HS-5 (cell line): ENCODE data around the gene FABP7.
"Not testable (repeated sequence)": the region's sequence is repeated elsewhere in the genome, so short reads cannot be mapped to it uniquely, and the experiment has no call there.

Experiments
- DNase-seq: peaks from one replicate; pipeline ENCODE4 v3.0.0-alpha.2; 2012; ENCODE audit warnings: low read depth

Gene FABP7

DNA sequence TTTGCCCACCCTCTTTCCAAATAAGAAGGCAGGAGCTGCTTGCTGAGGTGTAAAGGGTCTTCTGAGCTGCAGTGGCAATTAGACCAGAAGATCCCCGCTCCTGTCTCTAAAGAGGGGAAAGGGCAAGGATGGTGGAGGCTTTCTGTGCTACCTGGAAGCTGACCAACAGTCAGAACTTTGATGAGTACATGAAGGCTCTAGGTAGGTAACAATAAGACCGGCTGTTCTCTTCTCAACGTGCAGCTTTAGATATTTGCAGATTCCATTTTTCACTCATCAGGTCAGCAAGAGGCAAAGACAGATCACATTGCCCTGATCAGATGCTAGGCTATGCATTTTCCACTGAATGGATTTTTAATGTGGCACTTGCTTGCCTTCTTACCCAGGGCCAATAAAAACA, at the start of gene FABP7:
TSS of gene FABP7 (plus strand) at position 50 of the 400 bp plus-strand sequence. CDS start at position 129, 79 bp downstream.
- DNase-seq, result no peak

DNA sequence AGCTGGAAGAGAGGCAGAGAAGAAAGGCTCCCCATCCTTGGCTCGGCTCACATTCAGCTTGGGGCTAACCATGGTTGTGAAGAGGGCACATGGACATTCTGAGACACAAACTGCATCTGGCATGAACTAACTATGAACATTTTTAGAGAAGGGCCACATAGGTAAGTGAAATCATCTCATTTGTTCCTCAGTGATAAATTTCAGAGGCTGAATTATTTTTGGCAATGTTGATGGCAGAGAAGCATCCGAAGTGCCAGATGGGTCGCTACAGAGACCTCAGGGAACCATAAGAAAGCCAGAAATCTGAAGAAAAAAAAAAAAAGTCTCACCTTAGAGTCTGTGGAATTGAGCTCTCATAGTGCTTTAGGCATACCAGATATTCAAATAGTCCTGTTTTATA, 49.2 kb upstream of the FABP7 start:
- no peak for DNase-seq

DNA sequence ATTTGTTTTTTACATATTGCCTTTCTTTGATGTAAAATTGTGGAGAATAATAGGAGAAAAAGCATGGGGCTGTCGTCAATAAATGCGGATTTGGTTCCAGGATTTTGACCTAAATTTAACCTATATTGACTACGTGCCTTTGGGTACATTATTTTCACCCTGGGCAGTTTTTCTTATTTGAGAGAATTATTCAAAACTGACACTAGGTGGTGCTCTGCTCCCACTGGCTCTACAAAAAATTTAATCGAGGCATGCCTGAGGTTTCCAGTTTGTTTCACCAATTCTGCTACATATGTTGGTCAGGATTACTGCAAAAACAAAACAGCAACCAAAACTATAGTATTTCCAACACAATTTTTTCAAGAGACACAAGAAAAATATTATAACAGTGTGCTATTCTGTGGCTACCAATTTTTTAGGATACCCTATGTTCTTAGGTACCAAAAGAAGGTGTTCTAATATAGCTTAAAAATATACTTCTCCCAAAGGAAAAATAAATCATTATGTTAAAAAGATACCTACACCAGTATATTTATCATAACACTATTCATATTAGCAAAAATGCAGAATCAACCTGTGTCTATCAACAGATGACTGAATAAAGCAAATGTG, 48.6 kb upstream of the FABP7 start:
- no peak for DNase-seq

DNA sequence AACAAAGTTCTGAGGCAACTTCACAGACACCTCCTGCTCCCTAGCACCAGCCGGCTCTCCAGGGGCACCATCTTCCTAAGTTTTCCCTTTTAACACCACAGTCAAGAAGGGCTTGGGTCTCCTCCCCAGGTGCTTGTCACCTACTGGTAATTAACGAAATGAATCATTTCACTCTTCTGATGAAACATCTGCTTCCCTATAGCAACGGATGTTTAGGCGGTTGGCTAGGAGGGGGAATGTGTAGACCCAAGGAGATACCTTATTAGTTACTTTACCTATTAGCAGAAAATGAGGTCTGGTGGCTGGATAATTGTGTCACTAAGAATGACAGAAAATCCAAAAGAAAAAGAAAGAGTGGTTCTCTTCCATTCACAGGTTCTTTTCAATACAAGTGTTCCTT, 46.3 kb upstream of the FABP7 start:
- DNase-seq, result no peak

DNA sequence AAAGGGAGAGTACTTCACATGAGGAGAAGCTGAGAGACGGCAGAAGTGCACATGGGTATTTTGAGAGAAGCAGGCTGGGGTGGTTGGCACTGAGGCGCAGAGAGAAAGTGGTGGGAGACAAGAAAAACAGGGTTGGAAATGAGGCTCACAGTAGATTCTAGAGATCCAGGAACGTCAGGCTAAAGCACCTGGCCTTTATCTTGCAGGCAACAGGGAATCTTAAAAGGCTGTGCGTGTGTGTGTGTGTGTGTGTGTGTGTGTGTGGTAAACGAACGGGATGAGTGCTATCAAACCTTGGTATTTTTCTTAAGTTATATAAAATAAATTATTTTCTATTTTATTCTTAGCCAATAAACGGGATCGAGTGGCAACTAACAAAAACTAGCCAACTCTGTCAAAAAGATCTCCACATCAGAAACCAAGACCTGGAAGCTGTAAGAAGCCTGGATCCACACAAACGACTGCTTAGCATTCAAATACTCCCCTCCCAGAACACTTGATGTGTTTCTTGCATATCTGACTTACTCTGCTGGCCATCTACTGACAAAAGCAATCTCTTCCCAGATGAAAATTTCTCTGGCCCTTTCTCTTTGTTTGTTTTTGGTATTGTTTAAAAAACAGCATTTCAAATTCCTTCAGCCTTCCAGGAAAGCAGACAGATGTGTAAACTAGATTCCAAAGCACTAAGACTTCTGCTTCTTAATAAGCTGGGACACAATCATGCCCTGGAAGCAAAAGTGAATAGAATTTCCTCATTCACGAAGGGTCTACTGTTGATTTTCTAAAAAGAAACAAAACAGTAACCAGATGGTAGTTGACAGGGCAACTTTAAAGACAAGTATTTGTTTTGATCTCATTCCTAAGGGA, 44.8 kb upstream of the FABP7 start:
- no peak for DNase-seq

GRCh38 chr6:122735582-122735981, 43.9 kb upstream of the FABP7 start:
- DNase-seq, result no peak

DNA sequence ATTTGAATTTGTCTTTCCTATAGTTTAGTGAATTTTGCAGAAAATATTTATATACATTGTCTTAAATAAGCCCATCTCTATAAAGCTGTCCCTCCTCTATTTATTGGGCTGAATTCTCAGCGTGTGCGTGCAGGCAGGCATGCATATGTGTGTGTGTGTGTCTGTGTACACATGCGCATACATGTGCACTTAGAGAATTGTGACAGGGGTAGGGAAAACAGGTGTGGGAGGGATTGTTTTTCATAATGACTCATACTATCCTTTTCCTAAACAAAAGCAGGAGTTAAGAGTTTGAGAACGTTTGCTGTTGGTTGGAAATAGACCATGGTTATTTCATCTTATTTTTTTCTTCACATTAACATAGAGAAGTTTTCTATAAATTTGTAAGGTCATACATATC, 43.4 kb upstream of the FABP7 start:
- no peak for DNase-seq

GRCh38 chr6:122736616-122737015, 42.9 kb upstream of the FABP7 start:
- DNase-seq, result no peak

- DNase-seq, result no peak
These were observed 39.4 kb upstream of the FABP7 start for GRCh38 chr6:122740091-122740490.

DNA sequence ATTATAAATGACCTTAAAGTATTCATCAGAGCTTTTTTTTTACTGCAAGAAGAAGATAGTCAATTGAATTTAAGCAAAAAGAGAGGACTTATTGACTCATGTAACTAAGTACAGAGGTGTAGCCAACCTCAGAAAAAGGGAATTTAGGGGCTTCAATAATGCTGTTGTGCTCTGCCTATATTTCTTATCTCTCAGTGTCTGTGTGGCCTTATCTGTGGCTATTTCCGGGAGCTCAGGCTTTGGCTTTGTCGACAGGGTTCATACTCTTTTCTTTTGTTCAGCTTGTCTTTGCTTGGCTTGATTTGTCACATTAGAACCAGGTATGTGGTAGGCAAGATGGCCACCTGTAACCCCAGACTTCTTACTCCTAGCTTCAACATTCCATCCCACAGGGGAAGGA, 38.6 kb upstream of the FABP7 start:
- no peak for DNase-seq

DNA sequence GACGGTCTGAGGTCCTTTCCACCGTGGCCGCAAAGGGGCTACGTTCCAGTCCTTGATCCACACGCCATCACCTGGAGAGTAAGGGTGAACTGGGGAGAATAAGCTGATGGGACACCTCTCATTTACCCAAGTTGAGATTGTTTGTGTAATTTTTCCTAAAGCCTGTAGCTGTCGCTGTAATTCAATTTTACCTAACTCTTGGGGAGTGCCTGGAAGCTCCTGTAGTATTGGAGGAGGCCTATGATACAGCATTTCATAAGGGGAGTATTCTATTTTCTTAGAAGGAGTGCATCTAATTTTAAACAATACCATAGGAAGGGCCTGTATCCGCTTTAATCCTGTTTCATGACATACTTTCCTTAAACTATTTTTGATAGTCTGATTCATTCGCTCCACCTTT, 35.3 kb upstream of the FABP7 start:
- not testable (repeated sequence) for DNase-seq

DNA sequence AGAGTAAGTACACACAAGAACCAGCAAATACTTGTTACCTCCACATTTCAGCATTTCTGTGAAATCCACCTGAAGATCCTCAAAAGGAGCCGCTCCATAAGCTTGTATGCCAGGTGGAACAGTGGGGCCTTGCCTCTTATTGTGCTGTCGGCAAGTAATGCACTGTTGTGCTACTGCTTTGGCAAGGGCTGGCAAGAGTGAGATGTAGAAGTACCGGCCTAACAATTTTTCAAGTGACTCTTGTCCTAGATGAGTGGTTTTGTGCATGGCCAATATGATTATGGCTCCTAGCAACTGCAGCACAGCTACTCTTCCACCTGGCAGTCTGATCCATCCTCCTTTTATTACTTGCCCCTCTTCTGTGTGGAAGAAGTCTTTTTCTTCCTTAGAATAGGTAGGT, 34.7 kb upstream of the FABP7 start:
- DNase-seq, result not testable (repeated sequence)

GRCh38 chr6:122746688-122747087, 32.8 kb upstream of the FABP7 start:
- DNase-seq, result no peak

DNA sequence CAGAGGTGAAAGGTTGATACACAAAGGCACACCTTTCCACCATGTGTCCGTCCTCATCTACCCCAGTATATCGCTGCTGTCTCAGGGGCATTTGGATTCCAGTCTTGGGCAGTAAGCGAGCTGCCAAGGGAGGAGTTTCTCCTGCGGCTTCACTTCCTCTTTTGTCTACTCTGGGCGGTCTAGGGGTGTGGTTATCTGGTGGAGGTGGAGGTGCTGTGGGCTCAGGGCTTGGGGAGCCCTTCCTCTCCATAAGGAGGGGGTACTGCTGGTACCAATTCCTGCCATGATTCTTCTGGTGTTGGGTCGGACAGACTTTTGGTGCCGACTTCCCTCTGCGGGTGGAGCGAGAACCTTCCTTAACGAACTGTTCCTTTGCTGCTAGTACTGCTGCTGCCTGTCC, 31.9 kb upstream of the FABP7 start:
- no peak for DNase-seq

GRCh38 chr6:122748945-122749344, 30.6 kb upstream of the FABP7 start:
- DNase-seq, result not testable (repeated sequence)

DNA sequence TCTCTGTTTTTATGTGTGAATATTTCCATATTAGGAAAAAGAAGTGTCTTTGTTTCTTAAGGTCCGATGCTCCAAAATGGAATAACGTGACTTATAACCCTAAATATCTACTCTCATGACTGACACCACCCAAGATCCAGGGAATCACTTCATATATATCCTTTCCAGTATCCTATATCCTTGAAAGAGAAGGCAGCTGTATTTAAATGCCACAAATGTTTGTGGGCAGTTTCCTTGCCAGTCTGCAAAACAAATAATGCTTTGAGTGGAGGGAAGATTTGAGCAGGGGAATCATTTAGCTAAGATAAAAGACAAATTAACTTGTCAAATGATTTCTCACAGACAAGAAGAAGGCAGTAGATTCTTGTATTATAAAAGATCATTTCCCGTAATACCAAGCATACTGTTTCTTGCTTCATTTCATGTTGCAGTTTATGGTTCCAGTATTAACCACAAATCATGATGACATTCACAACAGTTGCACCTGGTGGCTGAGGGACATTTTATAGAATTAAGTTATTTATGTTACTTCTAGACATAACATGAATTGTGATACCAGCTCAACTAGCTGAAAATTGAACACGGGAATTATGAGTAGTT, 30.0 kb upstream of the FABP7 start:
- no peak for DNase-seq

DNA sequence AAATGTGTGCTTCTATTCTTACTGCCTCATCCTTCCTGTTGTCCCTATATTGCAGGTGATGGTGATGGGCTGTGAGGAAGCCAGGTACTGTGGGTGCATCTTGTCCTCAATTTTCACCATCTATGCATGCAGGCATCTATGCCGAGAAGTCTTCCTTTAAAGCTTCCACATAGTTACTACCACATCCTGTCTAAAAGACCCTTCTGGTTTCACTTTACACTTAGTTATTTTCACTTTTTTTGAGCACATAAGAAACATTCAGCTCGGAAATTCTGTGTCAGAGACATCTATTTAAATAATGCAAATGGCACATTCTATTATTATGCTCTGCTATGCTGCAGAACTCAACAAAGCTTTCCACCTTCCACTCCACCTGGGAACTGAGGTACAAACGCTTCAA, 28.2 kb upstream of the FABP7 start:
- no peak for DNase-seq

DNA sequence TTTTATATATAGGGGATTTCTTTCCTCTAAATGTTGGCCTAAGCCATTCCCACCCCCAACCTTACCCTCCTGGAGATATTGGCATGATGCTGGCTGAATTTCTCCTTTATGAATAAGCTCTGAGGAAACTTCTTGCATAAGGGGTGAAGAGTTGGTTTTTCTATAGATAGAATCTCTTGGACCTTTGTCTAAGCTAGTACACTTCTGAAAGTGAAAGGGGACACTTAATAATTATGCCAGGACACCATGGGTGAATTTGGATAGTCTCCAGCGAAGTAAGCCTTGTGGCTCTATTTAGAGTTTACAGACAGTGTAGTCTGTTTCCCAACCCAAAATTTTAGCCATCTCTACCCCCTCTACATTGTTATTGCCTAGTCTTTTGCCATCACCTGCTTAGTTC, 27.1 kb upstream of the FABP7 start:
- no peak for DNase-seq

GRCh38 chr6:122753000-122753687, 26.4 kb upstream of the FABP7 start:
- DNase-seq, result no peak

GRCh38 chr6:122753688-122754056, 25.8 kb upstream of the FABP7 start:
- no peak for DNase-seq

- DNase-seq, result no peak
These were observed 25.3 kb upstream of the FABP7 start for GRCh38 chr6:122754191-122754731.

DNA sequence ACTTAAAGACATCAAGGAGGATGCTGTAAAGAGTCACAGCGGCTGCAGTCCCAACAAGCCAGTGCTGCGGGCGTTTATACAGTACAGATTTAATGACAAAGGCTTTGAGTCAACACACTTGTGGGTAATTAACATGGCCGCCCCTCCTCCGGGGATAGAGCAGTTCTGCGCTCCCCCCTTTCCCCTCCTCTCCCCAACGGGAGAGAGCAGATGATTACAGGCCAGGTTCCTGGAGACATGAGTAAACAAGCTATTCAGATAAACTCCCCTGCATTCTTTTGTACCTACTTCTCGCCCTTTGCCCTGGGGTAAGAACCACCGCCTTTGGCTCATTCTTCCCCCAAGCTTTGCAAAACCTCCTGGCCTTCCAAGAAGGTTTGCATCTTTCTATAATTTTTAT, 23.6 kb upstream of the FABP7 start:
- no peak for DNase-seq
